Neural progenitor cell (in vitro differentiated cells): ENCODE results near the gene ST8SIA5. TPM values are rescaled to one million over a fixed set of nuclear protein-coding genes. Genes with fewer than 3 reads are reported as not detected.

Experiments
- DNase-seq: peaks from one replicate; pipeline ENCODE4 v3.0.0-alpha.2; 2016; ENCODE audit warnings: low spot score
- H2AFZ ChIP-seq: fragments of 200-600 bp; sonication (generic); replicated peaks from 2 replicates; pipeline ENCODE4 v1.6.1; 2016; ENCODE audit warnings: antibody characterized with exemption
- H3F3A ChIP-seq: fragments of 200-600 bp; sonication (generic); 2 replicates; pipeline ENCODE4 v1.6.1; 2016; ENCODE audit warnings: antibody characterized with exemption, low read depth
- H3K27ac ChIP-seq: fragments of 200-600 bp; sonication (generic); 2 replicates; pipeline ENCODE4 v1.5.1; 2016; ENCODE audit warnings: mild to moderate bottlenecking
- H3K27me3 ChIP-seq: fragments of 200-600 bp; sonication (generic); 2 replicates; pipeline ENCODE4 v1.6.1; 2016; ENCODE audit warnings: mild to moderate bottlenecking, moderate library complexity
- H3K36me3 ChIP-seq: fragments of 200-600 bp; sonication (generic); 2 replicates; pipeline ENCODE4 v1.5.1; 2016
- H3K4me1 ChIP-seq: fragments of 200-600 bp; sonication (generic); 2 replicates; pipeline ENCODE4 v1.6.1; 2016; ENCODE audit warnings: mixed run types
- H3K4me2 ChIP-seq: fragments of 200-600 bp; sonication (generic); 2 replicates; pipeline ENCODE4 v1.6.1; 2016
- H3K4me3 ChIP-seq: fragments of 200-600 bp; sonication (generic); 2 replicates; pipeline ENCODE4 v1.5.1; 2016
- H3K79me2 ChIP-seq: fragments of 200-600 bp; sonication (generic); 2 replicates; pipeline ENCODE4 v1.6.1; 2016; ENCODE audit warnings: low read depth
- H3K9ac ChIP-seq: fragments of 200-600 bp; sonication (generic); 2 replicates; pipeline ENCODE4 v1.6.1; 2016
- H3K9me3 ChIP-seq: fragments of 200-600 bp; sonication (generic); 2 replicates; pipeline ENCODE4 v1.5.1; 2016; ENCODE audit warnings: low read depth
- H4K20me1 ChIP-seq: fragments of 200-600 bp; sonication (generic); 2 replicates; pipeline ENCODE4 v1.6.1; 2016; ENCODE audit warnings: low read depth
- H3K27ac Mint-ChIP-seq: 3 replicates; pipeline ENCODE4 v1.8.0; 2021; ENCODE audit warnings: mixed read lengths
- H3K27me3 Mint-ChIP-seq: 2 replicates; pipeline ENCODE4 v1.8.0; 2022; ENCODE audit warnings: low read depth, mild to moderate bottlenecking, inconsistent platforms, moderate library complexity, mixed read lengths; ENCODE audit not compliant: insufficient read depth
- H3K36me3 Mint-ChIP-seq: 3 replicates; pipeline ENCODE4 v1.8.0; 2021; ENCODE audit warnings: mixed read lengths
- H3K4me1 Mint-ChIP-seq: 3 replicates; pipeline ENCODE4 v1.8.0; 2021; ENCODE audit warnings: mixed read lengths
- H3K4me3 Mint-ChIP-seq: 3 replicates; pipeline ENCODE4 v1.8.0; 2021; ENCODE audit warnings: mild to moderate bottlenecking, moderate library complexity, mixed read lengths
- H3K9me3 Mint-ChIP-seq: 3 replicates; pipeline ENCODE4 v1.8.0; 2020; ENCODE audit warnings: mixed read lengths
- EZH2 ChIP-seq: fragments of 200-600 bp; sonication (generic); IDR thresholded peaks from 2 replicates; pipeline ENCODE4 v1.6.1; 2017; ENCODE audit warnings: antibody characterized with exemption, mild to moderate bottlenecking, moderate library complexity
- EZH2phosphoT487 ChIP-seq: fragments of 200-600 bp; sonication (generic); IDR thresholded peaks from 2 replicates; pipeline ENCODE4 v1.6.1; 2017; ENCODE audit warnings: antibody characterized with exemption
- total RNA-seq: library from RNA; depleted of rRNA; stranded (reverse); fragments of >200 nt; gene quantifications from 2 replicates; pipeline ENCODE4 v1.2.3, GENCODE V29; 2015; ENCODE audit warnings: low replicate concordance
- TF ChIP-seq, protein P1 (sequence below): fragments of 200-600 bp; sonication (generic); IDR thresholded peaks from 2 replicates; pipeline ENCODE4 v1.5.1; 2017; ENCODE audit warnings: antibody characterized with exemption, mild to moderate bottlenecking

The ST8SIA5 gene
- total RNA-seq, 1 donor from 2014 or later: 0.04 TPM

DNA sequence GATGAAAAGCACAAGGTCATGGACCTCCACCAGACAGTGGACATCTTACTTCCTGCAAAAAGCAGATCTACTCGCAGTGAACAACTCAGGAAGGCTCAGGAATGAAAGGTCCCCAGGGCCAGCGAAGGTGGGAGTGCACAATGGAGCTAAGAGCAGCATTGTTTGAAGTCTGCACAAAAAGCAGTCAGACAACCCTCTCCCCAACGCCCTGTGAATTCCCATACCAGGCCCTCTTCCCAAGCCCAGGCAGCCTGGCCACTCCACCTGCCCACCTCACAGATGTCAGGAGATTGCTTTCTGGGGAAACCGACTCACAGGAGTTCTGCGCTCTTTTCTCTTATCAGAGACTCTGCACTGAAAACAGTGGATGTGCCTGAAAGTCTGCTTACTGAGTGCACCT is 34.8 kb downstream of the ST8SIA5 start:
- Mint-ChIP-seq H3K4me3 (no peak overlapping the region), H3K27me3 (peaks cover 10% of the 10 kb centered on the region), H3K36me3 (no peaks in the 10 kb centered on the region), H3K4me1 (peaks cover 13% of the 10 kb centered on the region), H3K27ac (no peak overlapping the region), H3K9me3 (no peaks in the 10 kb centered on the region)
- Histone ChIP-seq H3K36me3 (no peaks in the 10 kb centered on the region), H3K9ac (no peak overlapping the region), H2AFZ (no peak overlapping the region), H3F3A (no peaks in the 10 kb centered on the region), H3K27ac (no peak overlapping the region), H3K9me3 (no peaks in the 10 kb centered on the region), H3K4me2 (no peak overlapping the region), H3K4me1 (no peaks in the 10 kb centered on the region), H3K4me3 (no peak overlapping the region), H3K79me2 (no peaks in the 10 kb centered on the region), H4K20me1 (no peaks in the 10 kb centered on the region), H3K27me3 (no peaks in the 10 kb centered on the region)
- TF ChIP-seq EZH2 (no peak), EZH2phosphoT487 (no peak)
- TF ChIP-seq, protein P1, sequence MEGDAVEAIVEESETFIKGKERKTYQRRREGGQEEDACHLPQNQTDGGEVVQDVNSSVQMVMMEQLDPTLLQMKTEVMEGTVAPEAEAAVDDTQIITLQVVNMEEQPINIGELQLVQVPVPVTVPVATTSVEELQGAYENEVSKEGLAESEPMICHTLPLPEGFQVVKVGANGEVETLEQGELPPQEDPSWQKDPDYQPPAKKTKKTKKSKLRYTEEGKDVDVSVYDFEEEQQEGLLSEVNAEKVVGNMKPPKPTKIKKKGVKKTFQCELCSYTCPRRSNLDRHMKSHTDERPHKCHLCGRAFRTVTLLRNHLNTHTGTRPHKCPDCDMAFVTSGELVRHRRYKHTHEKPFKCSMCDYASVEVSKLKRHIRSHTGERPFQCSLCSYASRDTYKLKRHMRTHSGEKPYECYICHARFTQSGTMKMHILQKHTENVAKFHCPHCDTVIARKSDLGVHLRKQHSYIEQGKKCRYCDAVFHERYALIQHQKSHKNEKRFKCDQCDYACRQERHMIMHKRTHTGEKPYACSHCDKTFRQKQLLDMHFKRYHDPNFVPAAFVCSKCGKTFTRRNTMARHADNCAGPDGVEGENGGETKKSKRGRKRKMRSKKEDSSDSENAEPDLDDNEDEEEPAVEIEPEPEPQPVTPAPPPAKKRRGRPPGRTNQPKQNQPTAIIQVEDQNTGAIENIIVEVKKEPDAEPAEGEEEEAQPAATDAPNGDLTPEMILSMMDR: no peak
- DNase-seq: no peak

DNA sequence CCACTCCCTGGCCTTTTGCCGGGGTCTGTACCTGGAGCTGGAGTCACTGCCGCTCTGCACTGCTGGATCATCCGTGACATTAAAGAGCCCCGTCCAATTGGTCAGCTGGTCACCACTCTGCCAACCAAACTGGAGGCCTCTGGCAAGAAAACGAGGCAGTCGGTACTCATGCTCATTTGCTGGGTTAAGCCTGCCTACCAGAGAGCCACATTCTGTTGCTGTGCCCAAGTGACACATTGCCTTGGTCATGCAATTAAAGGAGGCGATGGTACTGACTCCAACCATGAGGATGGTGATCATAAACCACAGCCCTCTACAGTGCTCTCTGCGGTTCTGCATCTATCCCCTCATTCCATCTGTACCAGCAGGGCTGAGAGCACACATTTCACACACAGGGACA is 35.5 kb downstream of the ST8SIA5 start:
- H3K4me2 ChIP-seq: no peak overlapping the region
- TF ChIP-seq EZH2phosphoT487 (no peak), EZH2 (no peak)
- TF ChIP-seq, protein P1: no peak
- Mint-ChIP-seq H3K9me3 (no peaks in the 10 kb centered on the region), H3K4me1 (peaks cover 13% of the 10 kb centered on the region), H3K27me3 (peaks cover 10% of the 10 kb centered on the region), H3K36me3 (no peaks in the 10 kb centered on the region), H3K4me3 (no peak overlapping the region), H3K27ac (no peak overlapping the region)
- no peaks in the 10 kb centered on the region for H3F3A ChIP-seq
- H4K20me1 ChIP-seq: no peaks in the 10 kb centered on the region
- no peaks in the 10 kb centered on the region for H3K36me3 ChIP-seq
- H3K9ac ChIP-seq: no peak overlapping the region
- H3K4me1 ChIP-seq: no peaks in the 10 kb centered on the region
- DNase-seq: no peak
- H3K79me2 ChIP-seq: no peaks in the 10 kb centered on the region
- H3K9me3 ChIP-seq: no peaks in the 10 kb centered on the region
- no peak overlapping the region for H3K27ac ChIP-seq
- H3K4me3 ChIP-seq: no peak overlapping the region
- no peak overlapping the region for H2AFZ ChIP-seq
- no peaks in the 10 kb centered on the region for H3K27me3 ChIP-seq

DNA sequence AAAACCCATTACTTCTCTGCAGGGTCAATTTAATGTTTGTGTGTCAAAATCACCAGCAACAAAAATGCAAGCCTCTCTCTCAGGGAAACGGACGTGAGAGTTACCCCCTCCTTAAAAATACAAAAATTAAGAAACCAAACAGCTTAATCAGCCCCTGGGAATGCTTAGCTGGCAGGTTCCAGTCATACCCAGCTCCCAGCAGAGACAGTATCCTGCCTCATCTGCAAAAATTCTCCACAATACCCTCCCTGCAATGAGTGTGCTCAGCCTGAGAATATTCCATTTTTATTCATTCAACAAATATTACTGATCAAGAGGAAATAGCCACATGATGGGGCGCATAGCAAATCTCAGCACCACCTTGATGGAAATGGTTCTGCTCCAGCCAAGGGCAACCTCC is 36.3 kb downstream of the ST8SIA5 start:
- Mint-ChIP-seq H3K27me3 (peaks cover 10% of the 10 kb centered on the region), H3K4me3 (no peak overlapping the region), H3K9me3 (no peaks in the 10 kb centered on the region), H3K27ac (no peak overlapping the region), H3K36me3 (no peaks in the 10 kb centered on the region), H3K4me1 (peaks cover 13% of the 10 kb centered on the region)
- no peaks in the 10 kb centered on the region for H3K27me3 ChIP-seq
- H3F3A ChIP-seq: no peaks in the 10 kb centered on the region
- H2AFZ ChIP-seq: no peak overlapping the region
- no peaks in the 10 kb centered on the region for H3K9me3 ChIP-seq
- no peak overlapping the region for H3K9ac ChIP-seq
- H3K4me2 ChIP-seq: no peak overlapping the region
- TF ChIP-seq, protein P1: no peak
- TF ChIP-seq EZH2phosphoT487 (no peak), EZH2 (no peak)
- H3K4me3 ChIP-seq: no peak overlapping the region
- H4K20me1 ChIP-seq: no peaks in the 10 kb centered on the region
- no peaks in the 10 kb centered on the region for H3K4me1 ChIP-seq
- H3K79me2 ChIP-seq: no peaks in the 10 kb centered on the region
- H3K27ac ChIP-seq: no peak overlapping the region
- H3K36me3 ChIP-seq: no peaks in the 10 kb centered on the region
- no peak for DNase-seq

DNA sequence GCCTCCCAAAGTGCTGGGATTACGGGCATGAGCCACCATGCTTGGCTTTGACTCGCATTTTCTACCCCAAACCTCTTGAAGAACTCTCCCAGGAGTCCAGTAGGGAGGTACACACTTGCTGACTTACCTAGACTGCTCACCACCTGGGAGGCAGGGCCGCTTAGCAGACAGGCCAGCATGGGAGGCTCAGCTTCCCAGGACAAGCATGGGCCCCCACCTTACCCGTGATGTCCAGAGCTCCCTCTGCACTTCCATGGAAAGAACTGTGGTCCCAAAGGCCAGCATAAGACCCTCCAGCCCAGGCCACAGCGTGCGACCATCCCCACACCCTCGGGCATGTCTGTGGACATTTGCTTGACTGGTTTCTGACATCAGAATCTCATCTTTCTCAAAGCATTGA is 36.8 kb downstream of the ST8SIA5 start:
- no peak for DNase-seq
- H3K27me3 Mint-ChIP-seq: peaks cover 10% of the 10 kb centered on the region
- Histone ChIP-seq H3K4me2 (no peak overlapping the region), H3K9ac (no peak overlapping the region), H3K9me3 (no peaks in the 10 kb centered on the region), H3K27me3 (no peaks in the 10 kb centered on the region), H3K79me2 (no peaks in the 10 kb centered on the region), H3K36me3 (no peaks in the 10 kb centered on the region), H2AFZ (no peak overlapping the region), H3K27ac (no peak overlapping the region), H3K4me3 (no peak overlapping the region), H3K4me1 (no peaks in the 10 kb centered on the region), H4K20me1 (no peaks in the 10 kb centered on the region), H3F3A (no peaks in the 10 kb centered on the region)
- no peaks in the 10 kb centered on the region for H3K36me3 Mint-ChIP-seq
- TF ChIP-seq EZH2 (no peak), EZH2phosphoT487 (no peak)
- TF ChIP-seq, protein P1: no peak
- no peak overlapping the region for H3K4me3 Mint-ChIP-seq
- no peak overlapping the region for H3K27ac Mint-ChIP-seq
- peaks cover 15% of the 10 kb centered on the region for H3K4me1 Mint-ChIP-seq
- H3K9me3 Mint-ChIP-seq: no peaks in the 10 kb centered on the region
